Occipital lobe (tissue), 2 donors: ENCODE results near the gene POU3F3. TPM values are rescaled to one million over a fixed set of nuclear protein-coding genes. Genes with fewer than 3 reads are reported as not detected.

Experiments used
- DNase-seq: peaks from one replicate; lab custom pipeline; 2025; lab: John Stamatoyannopoulos, UW
- total RNA-seq: library from RNA; depleted of rRNA; stranded (reverse); fragments of >200 nt; gene quantifications from one replicate; pipeline ENCODE4 v1.2.3, GENCODE V29; 2014

Gene POU3F3
- total RNA-seq, 1 donor from 2014 or later, result 274 TPM

DNA sequence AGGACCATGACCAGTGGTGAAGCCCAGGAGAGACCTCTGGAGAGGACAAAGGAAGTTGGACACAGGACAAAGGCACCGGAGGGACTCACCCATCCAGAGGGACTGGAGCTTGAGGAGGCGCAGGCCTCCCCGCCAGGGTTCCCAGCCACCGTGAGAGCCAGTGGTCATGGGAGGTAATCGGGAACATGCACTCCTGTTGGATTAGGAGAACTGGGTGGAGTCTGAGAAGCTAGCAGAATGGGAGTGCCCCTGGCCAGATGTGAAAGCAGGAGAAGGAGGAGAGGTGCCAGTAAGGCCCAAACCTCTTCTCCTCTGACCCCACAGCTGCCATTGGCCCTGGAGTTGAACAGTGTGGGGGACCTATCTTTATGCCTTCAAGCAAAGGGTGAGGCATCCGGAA, 20.3 kb downstream of the POU3F3 start:
- no peak for DNase-seq

DNA sequence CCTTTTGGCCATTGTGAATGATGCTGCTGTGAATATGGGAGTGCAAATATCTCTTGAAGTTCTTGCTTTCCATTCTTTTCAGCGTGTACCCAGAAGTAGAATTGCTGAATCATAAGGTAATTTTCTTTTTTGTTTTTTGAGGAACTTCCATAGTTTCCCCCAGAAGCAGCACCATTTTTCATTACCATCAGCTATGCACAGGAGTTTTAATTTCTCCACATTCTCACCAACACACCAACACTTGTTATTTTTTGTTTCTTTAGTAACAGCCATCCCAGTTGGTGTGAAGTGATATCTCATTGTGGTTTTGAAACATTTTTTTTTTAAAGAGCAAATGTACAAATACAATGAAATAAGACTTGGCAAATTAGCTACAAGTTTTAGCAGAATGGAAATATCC, 21.3 kb downstream of the POU3F3 start:
- no peak for DNase-seq

DNA sequence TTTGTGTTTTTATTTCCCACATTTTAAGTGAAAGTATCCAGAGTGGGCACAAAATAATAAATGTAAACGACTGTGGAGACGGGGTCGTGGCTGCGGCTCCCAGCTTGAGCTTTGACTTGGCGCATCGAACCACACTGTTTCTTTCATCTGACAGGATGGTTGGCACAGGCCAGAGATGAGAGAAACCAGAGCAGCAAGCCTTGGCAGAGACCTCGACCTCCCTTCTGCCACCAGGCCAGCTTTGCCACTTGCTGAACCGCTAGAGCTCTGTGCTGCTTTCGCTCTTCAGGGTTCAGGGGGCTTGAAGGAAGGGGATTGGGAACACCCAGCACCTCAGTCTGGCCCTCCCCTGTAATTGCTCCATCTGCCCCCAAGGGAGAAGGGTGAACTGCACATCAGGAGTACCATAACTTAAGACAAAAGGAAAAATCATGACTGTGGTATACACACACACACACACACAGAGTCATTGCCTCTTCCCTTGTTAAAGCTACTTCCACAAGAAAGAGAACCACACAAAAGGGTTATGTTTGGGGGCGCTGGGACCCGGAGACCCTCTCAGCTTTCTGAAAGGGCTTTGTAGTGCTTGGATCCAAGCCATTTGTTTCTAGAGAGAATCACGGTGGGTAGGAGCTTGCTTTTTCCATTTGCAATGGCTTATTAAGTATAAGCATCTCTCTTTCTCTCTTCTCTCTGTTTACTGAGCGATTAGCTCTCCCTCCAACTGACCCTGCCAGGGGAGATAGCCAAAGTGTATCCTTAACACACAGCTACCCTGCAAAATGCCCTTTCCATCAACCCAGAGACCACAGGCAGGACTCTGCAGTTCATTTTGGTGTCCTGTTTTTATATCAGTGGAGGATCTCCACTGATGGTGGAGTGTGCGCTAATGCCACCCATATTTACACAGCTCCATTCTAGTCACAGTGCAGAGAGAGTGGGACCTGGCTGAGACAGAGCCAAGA, 23.0 kb downstream of the POU3F3 start:
- no peak for DNase-seq

DNA sequence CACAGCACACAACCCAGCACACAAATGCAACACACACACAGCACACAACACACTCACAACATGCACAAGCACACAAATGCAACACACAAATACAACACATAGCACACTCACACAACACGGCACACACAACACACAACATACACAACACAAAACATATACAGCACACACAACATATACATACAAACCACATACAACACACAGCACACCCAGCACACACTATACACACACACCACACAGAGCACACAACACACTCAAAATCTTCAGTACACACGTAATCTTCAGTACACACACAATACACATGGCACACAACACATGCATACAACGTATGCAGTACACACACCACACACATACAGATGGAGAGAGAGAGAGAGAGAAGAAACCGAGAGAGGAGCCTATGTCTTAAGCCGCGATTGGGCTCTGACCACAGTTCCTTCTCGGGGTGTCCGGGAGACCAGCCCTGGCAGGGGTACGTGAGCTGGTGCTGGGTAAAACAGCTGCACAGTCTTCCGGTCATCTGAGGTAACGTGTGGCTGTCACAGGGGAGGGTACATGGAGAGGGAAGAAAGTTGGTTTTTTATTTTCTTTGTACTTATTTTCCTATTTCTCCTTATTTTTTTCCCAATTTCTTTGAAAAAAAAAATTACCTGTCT, 25.1 kb downstream of the POU3F3 start:
- no peak for DNase-seq

DNA sequence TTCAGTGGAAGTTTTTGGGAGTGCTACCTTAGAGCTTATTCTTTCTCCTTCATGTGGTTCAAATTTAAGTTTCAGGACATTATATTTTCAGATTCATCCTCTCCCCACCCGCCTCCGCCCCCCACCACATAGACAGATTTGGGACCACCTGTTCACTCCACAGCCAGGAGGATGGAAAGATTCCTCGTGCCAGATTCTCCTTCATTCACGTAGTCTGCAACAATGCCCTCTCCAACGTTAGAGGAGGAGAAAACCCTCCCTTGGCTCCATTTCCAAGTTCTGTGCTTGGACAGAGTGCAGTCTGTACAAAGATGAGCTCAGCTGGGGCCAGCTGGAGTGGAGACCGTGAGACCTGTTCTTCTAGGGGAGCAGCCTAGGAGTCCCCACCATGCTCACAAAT, 26.2 kb downstream of the POU3F3 start:
- no peak for DNase-seq

DNA sequence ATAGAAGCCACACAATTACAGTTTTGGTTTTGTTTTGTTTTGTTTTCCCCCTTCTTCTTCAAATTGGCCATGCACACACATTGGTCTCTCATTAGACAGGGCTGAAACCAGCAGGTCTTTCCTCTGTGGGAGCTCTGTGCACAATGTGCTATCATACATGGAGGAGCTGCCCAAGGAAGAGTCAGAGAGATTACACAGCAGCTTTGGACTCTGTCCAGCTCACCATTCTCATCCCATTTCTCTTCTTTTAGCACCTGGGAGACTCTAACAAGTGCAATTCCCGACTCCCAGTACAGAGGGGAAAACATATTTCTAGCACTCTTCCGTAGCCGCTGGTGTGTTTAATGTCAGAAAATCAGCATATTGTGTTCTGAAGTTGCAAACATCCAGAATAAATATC, 29.4 kb downstream of the POU3F3 start:
- DNase-seq, result no peak

DNA sequence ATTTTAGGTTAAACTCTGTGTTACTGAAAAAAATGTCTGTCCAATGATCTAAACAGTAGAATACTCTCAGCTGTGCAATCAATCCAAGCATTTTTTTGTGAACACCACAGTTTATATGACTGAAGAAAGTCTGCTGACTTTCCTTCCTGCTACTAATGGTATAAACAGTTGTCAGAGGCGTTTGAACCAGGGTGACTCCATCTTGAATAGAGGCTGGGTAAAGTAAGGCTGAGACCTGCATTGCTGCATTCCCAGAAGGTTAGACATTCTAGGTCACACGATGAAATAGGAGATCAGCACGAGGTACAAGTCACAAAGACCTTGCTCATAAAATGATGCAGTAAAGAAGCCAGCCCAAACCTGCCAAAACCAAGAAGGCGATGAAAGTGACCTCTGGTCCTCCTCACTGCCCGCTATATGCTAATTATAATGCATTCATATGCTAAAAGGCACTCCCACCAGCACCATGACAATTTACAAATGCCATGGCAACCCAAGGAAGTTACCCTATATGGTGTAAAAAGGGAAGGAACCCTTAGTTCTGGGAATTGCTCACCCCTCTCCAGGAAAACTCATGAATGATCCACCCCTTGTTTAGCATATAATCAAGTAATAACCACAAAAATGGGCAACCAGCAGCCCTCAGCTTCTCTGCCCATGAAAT, 31.3 kb downstream of the POU3F3 start:
- DNase-seq, result no peak

DNA sequence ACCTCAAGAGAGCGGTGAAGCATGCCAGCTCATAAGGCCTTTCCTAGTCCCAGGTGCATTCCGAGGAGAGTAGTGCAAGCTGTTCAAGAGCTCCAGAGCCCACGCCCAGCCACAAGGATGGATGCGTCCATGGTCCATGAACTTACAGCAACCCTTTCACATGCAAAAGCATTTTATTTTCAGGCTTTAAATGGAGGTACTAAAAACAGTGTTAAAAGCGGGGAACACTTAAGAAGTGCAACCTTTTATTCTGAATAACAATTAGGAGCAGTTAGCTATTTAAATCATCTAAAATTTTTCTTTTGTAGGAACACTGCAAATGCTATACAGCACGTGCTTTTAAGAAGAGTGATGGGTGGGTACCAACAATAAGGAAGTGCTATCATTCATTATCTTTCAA, 33.8 kb downstream of the POU3F3 start:
- DNase-seq, result no peak

DNA sequence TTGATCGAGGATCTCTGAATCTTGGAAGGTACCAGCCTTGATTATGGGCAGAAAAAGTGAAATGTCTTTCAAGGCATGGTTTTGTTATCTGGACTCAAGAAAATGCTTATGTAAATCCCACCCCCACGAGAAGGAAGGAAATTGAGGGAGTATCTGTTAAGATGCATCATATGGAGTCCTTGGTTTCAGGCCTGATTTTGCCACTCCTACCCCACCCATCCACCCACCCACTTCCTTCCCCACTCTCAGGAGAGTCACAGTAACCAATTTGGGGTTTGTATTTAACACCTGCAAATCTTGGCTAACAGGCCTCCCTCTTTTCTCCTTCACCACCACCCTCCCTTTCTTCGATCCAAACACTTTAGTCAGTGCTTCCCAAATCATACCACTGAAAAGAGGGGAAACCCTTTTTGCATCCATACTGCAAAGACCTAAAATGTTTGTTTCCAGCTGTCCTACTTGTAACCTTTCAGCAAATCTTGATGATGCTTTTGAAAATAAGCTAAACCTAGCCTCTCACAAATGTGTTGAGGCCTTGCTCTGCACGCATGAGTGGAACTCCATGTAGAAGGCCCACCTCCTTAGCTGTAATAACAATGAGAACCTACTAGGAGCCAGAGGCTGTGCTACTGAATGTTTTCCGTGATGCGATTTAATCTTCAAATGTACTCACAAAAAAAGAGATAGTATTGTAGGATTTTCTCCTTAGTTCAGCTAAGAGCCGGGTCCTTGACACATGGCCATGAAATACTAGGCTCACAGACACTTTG, 34.8 kb downstream of the POU3F3 start:
- DNase-seq, result no peak

DNA sequence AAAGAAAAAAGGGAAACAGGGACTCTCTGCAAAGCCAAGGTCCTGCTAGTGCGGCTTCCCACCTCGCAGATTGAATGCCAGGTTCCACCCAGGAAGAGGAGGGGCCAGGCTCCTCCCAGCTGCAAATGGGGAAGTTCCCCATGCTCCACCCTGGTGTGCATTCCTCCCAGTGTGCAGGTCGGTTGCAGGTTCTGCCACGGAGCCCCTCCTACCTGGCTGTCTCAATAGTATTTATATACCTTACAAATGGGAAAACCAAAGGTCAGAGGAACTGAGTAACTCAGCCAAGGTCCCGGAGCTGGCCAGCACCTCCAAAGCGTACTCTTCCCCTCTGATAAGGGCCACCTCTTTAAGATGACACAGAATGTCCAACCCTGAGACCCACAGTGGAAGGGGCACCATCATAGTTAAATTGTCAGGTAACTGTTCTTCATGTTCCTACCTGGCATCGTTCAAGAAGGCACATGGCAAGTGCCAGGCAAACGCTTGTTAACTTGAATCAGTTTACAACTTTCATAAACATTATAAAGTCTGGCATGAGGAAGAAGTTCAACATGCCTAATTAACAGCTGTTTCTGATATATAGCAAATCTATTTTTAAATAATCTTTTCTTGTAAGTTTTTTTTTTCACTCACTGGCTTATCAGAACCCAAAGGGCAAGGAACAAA, 35.5 kb downstream of the POU3F3 start:
- DNase-seq, result no peak

DNA sequence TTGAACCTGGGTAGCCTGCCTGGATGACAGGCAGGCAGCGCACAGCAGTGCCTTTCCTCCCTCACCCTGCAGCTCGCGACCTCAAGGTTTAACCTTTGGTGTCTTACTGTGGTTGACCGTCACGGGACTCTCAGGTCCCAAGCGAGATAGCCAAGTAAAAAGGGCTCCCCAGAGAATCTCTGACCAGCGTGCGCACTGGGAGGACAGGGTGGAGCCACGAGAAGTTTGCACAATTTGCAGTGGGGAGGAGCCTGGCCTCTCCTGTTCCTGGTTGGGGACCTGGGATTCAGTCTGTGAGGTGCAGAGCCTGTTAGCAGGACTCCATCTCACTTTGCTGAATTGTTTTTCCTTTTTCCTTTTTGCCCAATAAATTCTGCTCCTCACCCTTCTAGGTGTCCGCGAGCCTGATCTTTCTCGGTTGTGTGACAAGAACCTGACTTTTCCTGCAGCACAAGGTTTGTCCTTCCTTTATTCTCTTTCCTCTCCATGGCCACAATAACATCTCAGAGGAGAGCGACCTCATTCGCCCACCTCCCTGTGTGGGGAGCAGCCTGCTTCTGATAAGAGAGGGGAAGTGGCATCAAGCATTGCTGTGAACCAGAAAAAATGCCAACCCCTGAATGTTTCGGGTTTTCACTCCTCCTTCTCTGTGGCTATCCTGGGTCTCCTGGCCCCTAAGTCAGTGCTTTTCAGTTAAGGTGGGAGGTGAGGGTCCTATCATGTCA, 36.2 kb downstream of the POU3F3 start:
- no peak for DNase-seq

DNA sequence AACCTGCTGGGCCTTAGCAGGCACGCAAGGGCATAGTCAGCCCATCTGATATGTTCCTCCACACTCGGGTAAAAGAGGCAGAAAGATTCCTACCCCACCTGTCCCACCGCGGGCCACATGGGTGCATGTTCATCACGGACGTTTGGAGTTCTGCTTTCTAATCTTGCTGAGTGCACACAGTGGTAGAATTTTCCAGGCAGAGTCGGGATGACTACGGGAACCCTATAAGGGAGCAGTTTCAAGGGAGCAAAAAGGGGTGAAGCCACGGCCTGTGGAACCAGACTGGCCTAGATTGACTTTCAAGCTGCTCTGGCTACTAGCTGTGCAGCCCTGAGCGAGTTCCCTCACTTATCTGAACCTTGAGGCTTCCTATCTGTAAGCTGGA, 36.8 kb downstream of the POU3F3 start:
- no peak for DNase-seq

DNA sequence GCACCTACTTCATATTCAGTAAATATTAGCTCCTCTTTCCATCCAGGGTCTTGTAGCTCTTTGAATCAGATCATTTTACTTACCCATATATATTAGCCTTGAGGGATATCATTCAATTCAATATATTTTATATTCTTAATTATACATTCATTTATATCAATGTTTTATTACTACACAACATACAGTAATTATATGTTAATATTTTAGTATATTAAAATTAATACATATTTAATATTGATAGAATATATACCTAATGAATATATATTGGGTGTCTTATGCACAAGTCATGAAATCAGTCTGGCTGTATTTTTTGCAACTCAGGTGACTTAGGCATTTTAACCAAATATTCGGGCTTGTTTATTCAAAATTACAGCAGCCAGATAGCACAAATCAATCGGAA, 37.2 kb downstream of the POU3F3 start:
- no peak for DNase-seq

DNA sequence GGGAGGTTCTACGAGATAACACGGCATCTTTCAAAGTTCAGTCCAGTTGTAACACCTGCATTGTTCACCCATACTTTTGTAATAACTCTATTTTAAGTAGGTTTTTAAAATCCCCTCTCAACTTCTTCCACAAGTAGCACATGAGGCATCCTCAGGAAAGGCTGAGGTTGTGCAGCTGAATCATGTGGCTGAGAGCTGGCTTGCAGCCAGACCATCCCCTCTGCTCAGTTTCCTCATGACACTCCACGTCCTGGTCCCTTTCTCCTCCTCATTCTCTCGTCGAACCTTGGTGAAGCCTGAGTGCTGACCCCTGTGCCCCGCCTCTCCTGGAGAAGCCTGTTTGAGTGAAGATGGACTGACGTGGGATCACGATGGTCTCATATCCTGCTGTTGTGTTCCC, 42.5 kb downstream of the POU3F3 start:
- no peak for DNase-seq

DNA sequence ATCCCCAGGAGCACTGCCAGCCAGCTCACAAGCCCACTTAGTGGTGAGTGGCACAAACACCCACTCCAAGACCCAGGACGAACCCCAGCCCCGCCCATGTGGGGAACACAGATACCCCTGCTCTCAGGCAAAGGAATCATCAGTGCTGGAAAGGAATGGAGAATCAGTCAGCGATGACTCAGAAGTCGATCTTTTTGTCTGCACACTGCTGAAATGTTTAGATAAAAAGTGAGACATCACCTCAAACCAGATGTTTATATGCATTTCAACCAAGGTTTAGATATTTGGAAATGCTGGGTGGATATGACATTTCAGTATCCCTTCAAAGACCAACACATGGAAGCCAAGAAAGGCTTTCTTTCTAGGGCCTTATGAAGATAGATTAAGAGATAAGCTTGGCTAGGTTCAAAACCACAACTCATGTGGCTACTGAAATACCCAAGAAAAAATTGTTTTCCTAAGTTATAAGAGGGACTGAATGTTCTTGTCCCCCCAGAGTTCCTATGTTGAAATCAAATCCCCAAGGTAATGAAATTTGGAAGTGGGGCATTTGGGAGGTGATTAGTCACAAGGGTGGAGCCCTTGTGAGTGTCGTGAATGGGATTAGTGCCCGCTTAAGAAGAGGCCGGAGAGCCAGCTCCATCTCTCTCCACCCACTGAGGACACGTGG, 43.7 kb downstream of the POU3F3 start:
- DNase-seq, result no peak

DNA sequence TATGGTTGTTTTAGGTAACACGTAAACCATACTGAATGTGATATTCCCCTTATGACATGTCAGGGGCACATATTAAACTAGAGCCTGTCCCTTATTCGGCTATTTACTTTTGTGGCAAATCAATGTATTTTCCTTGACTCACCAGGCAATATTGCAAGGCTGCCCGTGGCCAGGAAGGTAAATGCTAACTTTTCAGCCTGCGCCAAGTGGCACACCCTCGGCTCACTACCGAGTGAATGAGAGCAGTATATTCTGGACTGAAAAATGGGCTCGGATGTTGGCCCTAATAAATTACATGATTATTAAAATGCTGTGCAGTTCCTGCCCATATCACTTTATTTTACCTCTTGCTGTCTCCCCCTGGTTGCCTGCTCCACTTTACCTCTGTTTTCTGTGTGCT, 46.7 kb downstream of the POU3F3 start:
- no peak for DNase-seq

DNA sequence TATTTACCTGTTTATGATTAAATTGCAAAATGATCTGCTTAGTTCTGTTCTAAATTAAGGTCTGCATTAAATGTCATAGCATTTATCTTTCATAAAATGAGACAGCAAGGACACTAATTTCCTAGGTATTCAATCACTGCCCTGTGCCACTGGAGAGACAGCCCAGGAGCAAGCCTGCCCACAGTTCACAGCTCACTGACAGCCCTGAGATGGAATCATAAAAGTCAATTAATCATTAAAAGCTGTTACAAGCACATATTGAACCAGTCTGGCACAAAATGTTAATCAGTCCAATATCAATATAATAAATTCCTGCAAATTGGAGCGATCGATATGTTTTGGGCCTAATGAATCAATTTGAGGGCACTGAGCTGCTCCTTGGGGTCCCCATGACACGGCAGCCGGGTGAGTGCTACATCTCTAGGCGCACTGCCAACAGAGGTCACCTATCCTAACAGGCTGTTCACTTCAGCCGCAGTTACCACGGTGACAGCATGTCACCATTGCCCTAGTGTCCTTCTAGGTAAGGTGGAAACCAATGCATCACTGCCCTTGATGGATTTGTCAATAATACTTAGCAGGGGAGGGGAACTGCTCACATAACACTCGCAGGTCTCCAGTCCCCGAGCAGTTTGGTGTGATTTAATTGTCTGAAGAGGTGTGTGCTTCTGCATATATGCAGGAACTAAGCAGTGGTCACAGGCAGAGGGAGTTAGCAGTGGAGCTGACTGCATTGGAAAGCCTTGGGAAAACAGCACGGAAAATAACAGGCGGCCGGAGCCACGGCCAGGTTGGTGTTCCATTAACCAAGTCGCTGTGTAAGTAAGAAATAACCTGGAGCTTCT, 47.3 kb downstream of the POU3F3 start:
- no peak for DNase-seq

DNA sequence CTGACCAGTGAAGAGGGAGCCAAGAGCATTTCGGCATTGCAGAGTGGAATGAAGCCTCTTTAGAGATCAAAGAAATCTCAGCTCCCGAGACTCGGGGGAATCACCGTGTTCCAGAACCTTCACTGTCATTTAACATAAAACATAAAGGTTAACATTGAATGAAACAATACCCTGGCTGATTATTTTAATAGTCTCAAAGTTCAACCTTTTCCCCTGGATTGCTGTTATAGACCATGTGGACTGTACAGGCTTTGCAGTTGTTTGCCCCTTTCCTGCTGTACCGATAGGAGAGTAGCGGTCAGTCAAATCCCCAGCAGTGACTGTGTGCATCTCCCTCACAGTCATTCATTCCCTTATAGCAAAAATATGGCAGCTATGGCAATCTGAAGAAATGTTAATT, 48.4 kb downstream of the POU3F3 start:
- DNase-seq, result no peak
